IPS-18a (cell line): Measurements from ENCODE around the gene SPDYE3.
"Not testable (repeated sequence)": the region's sequence is repeated elsewhere in the genome, so short reads cannot be mapped to it uniquely, and the experiment has no call there.

Experiments used
- H3K27ac ChIP-seq: one replicate; pipeline ENCODE4 v1.5.1; 2013; ENCODE audit warnings: low read length
- H3K27me3 ChIP-seq: one replicate; pipeline ENCODE4 v1.6.1; 2013; ENCODE audit warnings: mild to moderate bottlenecking, low read length; ENCODE audit not compliant: control insufficient read depth, insufficient read depth
- H3K36me3 ChIP-seq: one replicate; pipeline ENCODE4 v1.6.1; 2013; ENCODE audit warnings: low read depth, low read length; ENCODE audit not compliant: control insufficient read depth
- H3K4me1 ChIP-seq: one replicate; pipeline ENCODE4 v1.6.1; 2013; ENCODE audit warnings: low read depth, low read length; ENCODE audit not compliant: control insufficient read depth
- H3K4me3 ChIP-seq: one replicate; pipeline ENCODE4 v1.5.1; 2013; ENCODE audit warnings: low read length
- H3K9ac ChIP-seq: one replicate; pipeline ENCODE4 v1.6.1; 2013; ENCODE audit warnings: mild to moderate bottlenecking, low read length, moderate library complexity
- H3K9me3 ChIP-seq: one replicate; pipeline ENCODE4 v1.6.1; 2013; ENCODE audit warnings: low read depth, low read length; ENCODE audit not compliant: control insufficient read depth

Gene SPDYE3

DNA sequence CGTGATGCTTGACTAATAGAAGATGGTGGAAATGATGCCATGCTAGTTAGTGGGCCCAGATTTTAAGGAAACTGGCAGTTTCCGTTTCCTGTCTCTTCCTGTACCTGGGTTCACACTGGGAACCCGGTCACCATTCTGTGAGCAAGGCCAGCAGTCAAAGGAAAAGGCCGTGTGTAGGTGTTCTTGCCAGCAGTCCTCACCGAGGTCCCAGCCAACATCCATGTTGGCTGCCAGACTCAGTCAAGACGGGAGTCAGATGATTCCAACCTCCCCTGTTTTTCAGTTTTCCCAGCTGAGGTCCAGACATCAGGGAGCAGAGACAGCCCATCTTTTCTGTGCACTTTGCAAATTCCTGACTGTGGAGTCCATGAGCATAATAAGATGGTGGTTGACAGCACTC lies 35.3 kb downstream of the SPDYE3 start:
- Histone ChIP-seq H3K4me1 (no peaks in the 10 kb centered on the region), H3K27ac (no peak overlapping the region), H3K36me3 (peaks cover 32% of the 10 kb centered on the region)

GRCh38 chr7:100344124-100344559 lies 36.6 kb downstream of the SPDYE3 start:
- not testable (repeated sequence) for H3K4me1 ChIP-seq, H3K9me3 ChIP-seq, H3K27ac ChIP-seq, H3K9ac ChIP-seq, H3K4me3 ChIP-seq, H3K27me3 ChIP-seq
- H3K36me3 ChIP-seq = peaks cover 43% of the 10 kb centered on the region

More for the DNA sequence above, 35.3 kb downstream of the SPDYE3 start:
- no peaks in the 10 kb centered on the region for H3K9me3 ChIP-seq
- no peak overlapping the region for H3K4me3 ChIP-seq
- no peak overlapping the region for H3K9ac ChIP-seq
- no peaks in the 10 kb centered on the region for H3K27me3 ChIP-seq

GRCh38 chr7:100344560-100345287 lies 37.2 kb downstream of the SPDYE3 start:
- H3K27me3 ChIP-seq, H3K9ac ChIP-seq, H3K4me1 ChIP-seq, H3K27ac ChIP-seq, H3K4me3 ChIP-seq, H3K9me3 ChIP-seq: not testable (repeated sequence)
- H3K36me3 ChIP-seq = peaks cover 49% of the 10 kb centered on the region

DNA sequence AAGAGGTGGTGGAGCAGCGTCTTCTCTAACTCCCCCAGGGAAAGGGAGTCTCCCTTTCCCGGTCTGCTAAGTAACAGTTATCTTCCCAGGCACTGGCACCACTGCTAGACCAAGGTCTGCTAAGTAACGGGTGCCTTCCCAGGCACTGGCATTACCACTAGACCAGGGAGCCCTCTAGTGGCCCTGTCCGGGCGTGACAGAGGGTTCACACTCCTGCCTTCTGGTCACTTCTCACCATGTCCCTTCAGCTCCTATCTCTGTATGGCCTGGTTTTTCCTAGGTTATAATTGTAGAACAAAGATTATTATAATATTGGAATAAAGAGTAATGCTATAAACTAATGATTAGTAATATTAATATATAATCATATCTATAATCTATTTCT lies 37.8 kb downstream of the SPDYE3 start:
- not testable (repeated sequence) for H3K27ac ChIP-seq, H3K9ac ChIP-seq
- H3K36me3 ChIP-seq = peaks cover 53% of the 10 kb centered on the region

DNA sequence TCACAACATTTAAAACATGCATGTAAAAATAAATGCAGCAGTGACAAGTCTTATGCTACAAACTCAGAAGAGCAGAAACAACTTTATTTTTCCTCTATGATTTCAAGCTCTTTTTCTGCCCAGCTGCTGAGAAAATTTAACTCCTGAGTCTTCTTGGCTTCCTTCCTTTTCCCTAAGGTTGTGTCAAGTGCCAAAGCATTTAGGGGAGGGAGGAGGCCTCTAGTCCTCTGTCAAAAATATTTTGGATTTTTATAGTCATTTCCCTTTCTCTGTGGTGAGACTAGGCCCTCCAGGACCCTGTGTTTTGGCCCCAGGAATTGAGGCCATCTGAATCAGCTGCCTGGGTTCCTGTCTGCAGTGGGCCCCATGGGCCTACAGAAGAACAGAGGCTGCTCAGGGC lies 39.4 kb downstream of the SPDYE3 start:
- H3K27ac ChIP-seq = no peak overlapping the region
- H3K4me1 ChIP-seq = no peaks in the 10 kb centered on the region
- H3K9ac ChIP-seq = no peak overlapping the region
- H3K9me3 ChIP-seq = no peaks in the 10 kb centered on the region
- H3K36me3 ChIP-seq = peaks cover 62% of the 10 kb centered on the region
- no peaks in the 10 kb centered on the region for H3K27me3 ChIP-seq
- H3K4me3 ChIP-seq = no peak overlapping the region

More for the DNA sequence above, 37.8 kb downstream of the SPDYE3 start:
- H3K4me3 ChIP-seq, H3K4me1 ChIP-seq, H3K27me3 ChIP-seq, H3K9me3 ChIP-seq: not testable (repeated sequence)

- Histone ChIP-seq H3K4me1 (no peaks in the 10 kb centered on the region), H3K36me3 (peaks cover 66% of the 10 kb centered on the region), H3K4me3 (no peak overlapping the region), H3K27ac (no peak overlapping the region), H3K27me3 (no peaks in the 10 kb centered on the region), H3K9ac (no peak overlapping the region), H3K9me3 (no peaks in the 10 kb centered on the region)
Observed at GRCh38 chr7:100348805-100349204, 41.3 kb downstream of the SPDYE3 start.

- Histone ChIP-seq H3K9me3 (no peaks in the 10 kb centered on the region), H3K4me3 (no peak overlapping the region), H3K27ac (no peak overlapping the region), H3K9ac (no peak overlapping the region), H3K4me1 (no peaks in the 10 kb centered on the region), H3K27me3 (no peaks in the 10 kb centered on the region), H3K36me3 (peaks cover 73% of the 10 kb centered on the region)
Observed at GRCh38 chr7:100349757-100350156, 42.3 kb downstream of the SPDYE3 start.

GRCh38 chr7:100351657-100352058 lies 44.2 kb downstream of the SPDYE3 start:
- H3K36me3 ChIP-seq = peaks cover 82% of the 10 kb centered on the region
- no peaks in the 10 kb centered on the region for H3K27me3 ChIP-seq
- H3K9me3 ChIP-seq = no peaks in the 10 kb centered on the region
- H3K9ac ChIP-seq = no peak overlapping the region
- H3K4me3 ChIP-seq = no peak overlapping the region
- no peak overlapping the region for H3K27ac ChIP-seq
- no peaks in the 10 kb centered on the region for H3K4me1 ChIP-seq

GRCh38 chr7:100352230-100352781 lies 44.8 kb downstream of the SPDYE3 start:
- H3K27ac ChIP-seq, H3K9me3 ChIP-seq, H3K4me3 ChIP-seq, H3K9ac ChIP-seq, H3K4me1 ChIP-seq, H3K27me3 ChIP-seq: not testable (repeated sequence)
- H3K36me3 ChIP-seq = peaks cover 79% of the 10 kb centered on the region

GRCh38 chr7:100352984-100353684 lies 45.6 kb downstream of the SPDYE3 start:
- Histone ChIP-seq H3K27me3 (no peaks in the 10 kb centered on the region), H3K9ac (no peak overlapping the region), H3K27ac (no peak overlapping the region), H3K9me3 (no peaks in the 10 kb centered on the region), H3K36me3 (peaks cover 78% of the 10 kb centered on the region), H3K4me3 (no peak overlapping the region), H3K4me1 (no peaks in the 10 kb centered on the region)

DNA sequence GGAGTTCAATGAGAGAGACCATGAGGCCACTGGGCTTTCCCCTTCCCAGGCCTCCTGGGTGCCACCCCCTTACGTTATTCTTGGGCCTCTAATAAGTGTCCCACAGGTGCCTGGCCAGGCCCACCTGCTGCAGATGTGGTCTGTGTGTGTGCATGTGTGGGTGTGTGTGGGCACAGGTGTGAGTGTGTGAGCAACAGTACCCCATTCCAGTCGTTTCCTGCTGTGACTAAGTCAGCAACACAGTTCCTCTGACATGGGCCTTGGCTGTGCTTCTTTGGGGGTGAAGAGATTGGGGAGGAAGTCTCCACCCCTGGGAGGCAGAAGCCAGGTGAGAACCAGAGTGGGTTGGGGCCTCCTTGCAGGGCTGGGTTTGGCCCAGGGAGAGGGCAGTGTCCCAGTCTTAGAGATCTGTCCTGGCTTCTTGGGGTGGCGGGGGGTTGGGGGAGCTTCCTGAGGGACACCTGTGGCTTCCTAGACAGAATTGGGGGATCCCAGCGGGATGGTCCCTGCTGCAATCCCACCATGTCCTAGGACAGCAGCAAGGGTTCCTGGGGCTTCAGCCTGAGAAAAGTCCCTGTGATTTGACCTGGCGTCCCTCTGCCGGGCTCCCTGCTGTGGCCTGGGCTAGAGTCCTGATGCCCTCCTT lies 46.3 kb downstream of the SPDYE3 start:
- Histone ChIP-seq H3K27ac (no peak overlapping the region), H3K9me3 (no peaks in the 10 kb centered on the region), H3K27me3 (no peaks in the 10 kb centered on the region), H3K36me3 (peaks cover 80% of the 10 kb centered on the region), H3K4me1 (no peaks in the 10 kb centered on the region), H3K4me3 (no peak overlapping the region), H3K9ac (no peak overlapping the region)
